HFFc6 (cell line): ENCODE measurements around the gene C3orf62. TPM values are rescaled to one million over a fixed set of nuclear protein-coding genes. Genes with fewer than 3 reads are reported as not detected.

Experiments
- DNase-seq: peaks from one replicate; pipeline ENCODE4 v3.0.0-alpha.2; 2018
- H3K27ac Mint-ChIP-seq: 2 replicates; pipeline ENCODE4 v1.8.0; 2020; ENCODE audit warnings: mild to moderate bottlenecking, mixed read lengths
- H3K27me3 Mint-ChIP-seq: 2 replicates; pipeline ENCODE4 v1.8.0; 2021; ENCODE audit warnings: mild to moderate bottlenecking, moderate library complexity, mixed read lengths; ENCODE audit not compliant: insufficient read depth
- H3K36me3 Mint-ChIP-seq: 2 replicates; pipeline ENCODE4 v1.8.0; 2021; ENCODE audit warnings: low read depth, mixed read lengths
- H3K4me1 Mint-ChIP-seq: 2 replicates; pipeline ENCODE4 v1.8.0; 2020; ENCODE audit warnings: low read depth, mixed read lengths
- H3K4me3 Mint-ChIP-seq: 2 replicates; pipeline ENCODE4 v1.8.0; 2020; ENCODE audit warnings: mild to moderate bottlenecking, moderate library complexity, mixed read lengths
- H3K9me3 Mint-ChIP-seq: 2 replicates; pipeline ENCODE4 v1.8.0; 2020; ENCODE audit warnings: mild to moderate bottlenecking, mixed read lengths
- CTCF ChIP-seq: fragments of 200-600 bp; sonication (generic); IDR thresholded peaks from 2 replicates; pipeline ENCODE4 v1.5.0; 2021; ENCODE audit warnings: antibody characterized with exemption, mild to moderate bottlenecking
- total RNA-seq, 6 experiments: library from RNA; stranded (reverse); fragmentation: NEBNext Ultra II Directional; extraction: Animal tissue kit (Norgen Biotek cat#: 25700); gene quantifications; 2 replicates in 1 of 6; 3 replicates in 5 of 6; pipeline ENCODE4 v1.2.3, GENCODE V29; 2021

The C3orf62 gene
- total RNA-seq, 6 experiments from 2014 or later: 2.4 to 3.5 (median 2.9) TPM

- no peak for TF ChIP-seq CTCF
- H3K36me3 Mint-ChIP-seq: no peaks in the 10 kb centered on the region
- H3K4me3 Mint-ChIP-seq: no peak overlapping the region
- peaks cover 7% of the 10 kb centered on the region; the same call in 1 of the 2 replicates for H3K4me1 Mint-ChIP-seq
- H3K27me3 Mint-ChIP-seq: peaks cover 4% of the 10 kb centered on the region; the same call in 1 of the 2 replicates
- H3K9me3 Mint-ChIP-seq: no peaks in the 10 kb centered on the region
- no peak overlapping the region for H3K27ac Mint-ChIP-seq
- DNase-seq: no peak
Measured at GRCh38 chr3:49257187-49257586, 19.8 kb downstream of the C3orf62 start.

DNA sequence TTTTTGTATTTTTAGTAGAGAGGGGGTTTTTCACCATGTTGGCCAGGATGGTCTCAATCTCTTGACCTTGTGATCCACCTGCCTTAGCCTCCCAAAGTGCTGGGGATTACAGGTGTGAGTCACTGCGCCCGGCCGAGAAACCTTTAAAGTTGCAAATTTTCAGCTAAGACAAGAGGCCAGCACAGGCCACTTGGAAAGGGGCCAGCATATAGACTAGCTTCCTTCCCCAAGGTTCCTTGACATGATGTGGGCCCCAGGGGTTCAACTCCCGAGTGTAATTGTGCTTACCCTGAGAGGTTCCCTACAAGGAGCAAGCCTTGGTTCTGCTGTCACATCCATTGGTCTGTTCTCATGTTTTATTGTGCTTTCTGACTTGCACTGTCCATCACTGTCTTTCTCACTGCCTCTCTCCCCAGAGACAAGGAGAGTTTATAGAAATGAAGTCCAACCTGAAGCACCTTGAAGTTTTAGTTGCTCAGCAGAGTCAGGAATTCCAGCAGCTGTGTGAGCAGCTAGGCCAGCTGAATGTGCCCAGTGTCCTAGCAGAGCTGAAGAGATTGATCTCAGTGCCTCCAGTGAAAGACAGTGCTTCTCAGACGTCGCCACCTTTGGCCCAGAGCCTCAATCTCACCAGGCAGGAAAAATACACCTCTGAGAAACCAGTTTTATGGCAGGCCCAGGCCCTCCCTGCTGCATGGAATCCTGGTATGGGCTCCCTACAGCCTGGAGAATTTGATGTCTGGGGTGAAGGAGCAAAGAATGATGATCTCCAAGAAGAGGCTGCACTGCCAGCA lies 21.1 kb downstream of the C3orf62 start:
- Mint-ChIP-seq H3K27me3 (peaks cover 4% of the 10 kb centered on the region; the same call in 1 of the 2 replicates), H3K9me3 (no peaks in the 10 kb centered on the region), H3K27ac (no peak overlapping the region), H3K4me3 (no peak overlapping the region), H3K4me1 (peaks cover 7% of the 10 kb centered on the region; the same call in 1 of the 2 replicates), H3K36me3 (no peaks in the 10 kb centered on the region)
- no peak for DNase-seq
- no peak for TF ChIP-seq CTCF

DNA sequence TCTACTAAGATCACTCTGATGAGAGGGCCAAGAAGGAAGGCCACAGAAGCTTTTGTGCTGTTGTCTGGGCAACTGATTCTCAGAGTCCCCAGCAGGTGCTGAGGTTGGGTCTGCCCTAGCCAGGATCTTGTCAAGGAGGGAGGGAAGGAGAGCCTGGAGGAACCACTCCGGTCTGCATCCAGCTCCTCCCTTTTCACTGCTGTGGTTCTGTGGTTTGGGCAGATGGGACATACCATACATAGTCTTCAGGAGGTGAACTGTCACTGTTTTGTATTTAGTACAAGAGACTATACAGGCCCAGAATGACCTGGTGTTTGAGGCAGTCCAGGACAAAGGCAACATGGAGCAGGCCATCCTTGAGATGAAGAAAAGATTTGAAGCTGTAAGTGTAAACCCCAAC lies 21.9 kb downstream of the C3orf62 start:
- Mint-ChIP-seq H3K9me3 (no peaks in the 10 kb centered on the region), H3K27ac (no peak overlapping the region), H3K4me3 (no peak overlapping the region), H3K36me3 (no peaks in the 10 kb centered on the region), H3K4me1 (peaks cover 7% of the 10 kb centered on the region; the same call in 1 of the 2 replicates), H3K27me3 (peaks cover 4% of the 10 kb centered on the region; the same call in 1 of the 2 replicates)
- peak; percentile 20 for DNase-seq
- TF ChIP-seq CTCF: no peak

- peaks cover 13% of the 10 kb centered on the region for H3K4me1 Mint-ChIP-seq
Measured at GRCh38 chr3:49253512-49253911, 23.5 kb downstream of the C3orf62 start.

GRCh38 chr3:49248840-49249227 lies 28.2 kb downstream of the C3orf62 start:
- no peak for TF ChIP-seq CTCF
- Mint-ChIP-seq H3K4me3 (no peak overlapping the region), H3K36me3 (no peaks in the 10 kb centered on the region), H3K27ac (no peak overlapping the region), H3K4me1 (peaks cover 6% of the 10 kb centered on the region), H3K9me3 (no peaks in the 10 kb centered on the region), H3K27me3 (peaks cover 2% of the 10 kb centered on the region; the same call in 1 of the 2 replicates)
- DNase-seq: no peak

More at GRCh38 chr3:49253512-49253911, 23.5 kb downstream of the C3orf62 start:
- no peak for DNase-seq
- H3K4me3 Mint-ChIP-seq: no peak overlapping the region
- peaks cover 4% of the 10 kb centered on the region; the same call in 1 of the 2 replicates for H3K27me3 Mint-ChIP-seq
- no peaks in the 10 kb centered on the region for H3K9me3 Mint-ChIP-seq
- H3K36me3 Mint-ChIP-seq: no peaks in the 10 kb centered on the region
- no peak overlapping the region for H3K27ac Mint-ChIP-seq
- no peak for TF ChIP-seq CTCF
